ENCODE data around the gene UBTD1. TPM values are rescaled to one million over a fixed set of nuclear protein-coding genes. Genes with fewer than 3 reads are reported as not detected.

The UBTD1 gene
- total RNA-seq, 1 experiment from 2014 or later = 19.0 TPM

DNA sequence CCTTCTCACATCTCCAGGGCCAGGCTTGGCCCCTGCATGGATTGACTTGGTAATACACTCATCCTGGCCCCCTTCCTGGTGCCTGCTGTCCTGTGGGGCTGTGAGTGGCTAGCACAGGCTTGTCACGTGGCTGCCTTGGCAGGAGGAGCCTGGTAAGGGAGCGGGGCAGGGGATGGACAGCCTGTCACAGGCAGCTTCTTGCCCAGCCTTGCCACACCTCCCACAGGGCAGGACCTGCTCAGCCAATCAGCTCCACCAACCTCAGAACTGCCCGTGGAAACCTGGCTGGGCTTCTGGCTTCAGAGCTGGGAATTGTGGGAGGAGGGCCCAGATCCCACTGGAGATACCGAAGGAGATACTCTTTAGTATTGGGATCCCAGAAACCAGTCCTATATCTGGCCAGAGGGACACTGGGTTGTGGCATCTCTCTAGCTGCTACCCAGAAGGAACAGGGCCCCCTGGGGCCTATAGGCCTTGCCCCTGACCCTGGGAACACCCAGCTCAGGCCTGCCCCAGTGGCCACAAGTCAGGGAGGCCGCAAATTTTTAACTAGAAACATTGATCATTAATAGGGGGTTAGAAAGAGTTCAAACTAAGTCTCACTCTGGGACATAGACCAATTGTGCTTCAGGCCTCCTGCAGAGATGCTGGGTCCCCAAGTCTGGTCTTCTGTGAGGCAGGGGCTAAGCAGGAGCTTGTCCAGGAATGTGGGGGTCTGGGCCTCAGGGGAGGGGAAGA lies 85.5 kb downstream of the UBTD1 start, which contains the start of gene HOGA1:
HOGA1 (plus strand) TSS at position 330 of the 738 bp plus-strand sequence; CDS start at position 645, 315 bp downstream.
- H3K23me2 ChIP-seq (ENCODE audit: insufficient read length, low read depth, low read length, poor library complexity, severe bottlenecking) = no peaks in the 10 kb centered on the region
- no peaks in the 10 kb centered on the region for H3K36me3 Mint-ChIP-seq (ENCODE audit: insufficient read depth in 1 of 3, low read depth in 3 of 3)
- no peak within 1 kb of the TSS for H2BK120ac ChIP-seq (ENCODE audit: low read depth, low read length, poor library complexity, severe bottlenecking)
- no peak within 1 kb of the TSS for H3K4me3 Mint-ChIP-seq
- no peaks in the 10 kb centered on the region for H3K9me3 ChIP-seq (ENCODE audit: control insufficient read depth, low read depth, low read length)
- no peak within 1 kb of the TSS for H2BK5ac ChIP-seq (ENCODE audit: insufficient read length, low read length)
- H4K5ac ChIP-seq (ENCODE audit: insufficient read length, low read depth, low read length) = no peak within 1 kb of the TSS
- no peak within 1 kb of the TSS for H3K4me2 ChIP-seq (ENCODE audit: insufficient read depth, insufficient read length, low read length)
- no peak within 1 kb of the TSS for H3K56ac ChIP-seq (ENCODE audit: insufficient read length, low read depth, low read length)
- H2AFZ ChIP-seq (ENCODE audit: low read length) = no peak within 1 kb of the TSS
- no peak within 1 kb of the TSS for H3K18ac ChIP-seq (ENCODE audit: insufficient read length, low read depth, low read length)
- no peak within 1 kb of the TSS; the same call in 1 of the 2 replicates for H3K14ac ChIP-seq (ENCODE audit: insufficient read depth, low read length)
- TF ChIP-seq, protein P1, sequence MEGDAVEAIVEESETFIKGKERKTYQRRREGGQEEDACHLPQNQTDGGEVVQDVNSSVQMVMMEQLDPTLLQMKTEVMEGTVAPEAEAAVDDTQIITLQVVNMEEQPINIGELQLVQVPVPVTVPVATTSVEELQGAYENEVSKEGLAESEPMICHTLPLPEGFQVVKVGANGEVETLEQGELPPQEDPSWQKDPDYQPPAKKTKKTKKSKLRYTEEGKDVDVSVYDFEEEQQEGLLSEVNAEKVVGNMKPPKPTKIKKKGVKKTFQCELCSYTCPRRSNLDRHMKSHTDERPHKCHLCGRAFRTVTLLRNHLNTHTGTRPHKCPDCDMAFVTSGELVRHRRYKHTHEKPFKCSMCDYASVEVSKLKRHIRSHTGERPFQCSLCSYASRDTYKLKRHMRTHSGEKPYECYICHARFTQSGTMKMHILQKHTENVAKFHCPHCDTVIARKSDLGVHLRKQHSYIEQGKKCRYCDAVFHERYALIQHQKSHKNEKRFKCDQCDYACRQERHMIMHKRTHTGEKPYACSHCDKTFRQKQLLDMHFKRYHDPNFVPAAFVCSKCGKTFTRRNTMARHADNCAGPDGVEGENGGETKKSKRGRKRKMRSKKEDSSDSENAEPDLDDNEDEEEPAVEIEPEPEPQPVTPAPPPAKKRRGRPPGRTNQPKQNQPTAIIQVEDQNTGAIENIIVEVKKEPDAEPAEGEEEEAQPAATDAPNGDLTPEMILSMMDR (conservative IDR thresholded peaks at IDR 0.05) = no peak
- H4K20me1 ChIP-seq (ENCODE audit: control insufficient read depth, insufficient read depth, insufficient read length) = no peaks in the 10 kb centered on the region
- no peak within 1 kb of the TSS for H4K8ac ChIP-seq (replicated peaks; ENCODE audit: insufficient read length, low read depth, low read length)
- H3K79me2 ChIP-seq (ENCODE audit: insufficient read depth, low read length) = no peaks in the 10 kb centered on the region
- no peak within 1 kb of the TSS for H3K27ac ChIP-seq (ENCODE audit: insufficient read length, low read depth, low read length)
- no peak within 1 kb of the TSS for H2BK20ac ChIP-seq (ENCODE audit: low read depth, low read length, poor library complexity, severe bottlenecking)
- H2BK12ac ChIP-seq (ENCODE audit: insufficient read length, low read depth, low read length) = no peak within 1 kb of the TSS
- no peak within 1 kb of the TSS for H2BK15ac ChIP-seq (ENCODE audit: low read depth, low read length)
- H3K9ac ChIP-seq (ENCODE audit: extremely low read depth, insufficient read length, low read length) = no peak within 1 kb of the TSS
- DNase-seq = peak; percentile 89
- H3K23ac ChIP-seq (ENCODE audit: insufficient read length, low read depth, low read length) = no peak within 1 kb of the TSS
- no peak within 1 kb of the TSS for H3T11ph ChIP-seq (ENCODE audit: low read length)
- H2AK5ac ChIP-seq (ENCODE audit: insufficient read length, low read length) = no peak within 1 kb of the TSS
- no peaks in the 10 kb centered on the region for H3K79me1 ChIP-seq (ENCODE audit: insufficient read depth, low read depth, low read length, poor library complexity, severe bottlenecking)
- H3K27me3 Mint-ChIP-seq (ENCODE audit: low read depth) = peaks cover 2% of the 10 kb centered on the region; the same call in 1 of the 2 replicates
- H3K4me1 Mint-ChIP-seq = peaks cover 3 to 13% of the 10 kb centered on the region in 2 experiments; a peak in 3 of 4 replicates
- no peaks in the 10 kb centered on the region for H3K9me3 Mint-ChIP-seq
- H3K4me1 ChIP-seq (ENCODE audit: insufficient read depth, low read length) = no peaks in the 10 kb centered on the region
- no peak within 1 kb of the TSS for H4K91ac ChIP-seq (ENCODE audit: insufficient read length, low read depth, low read length)
- WGBS (ENCODE audit: extremely low coverage, insufficient read length, low lambda C conversion rate) = no CpG with 5 or more reads among the region's 5 CpGs
- H3K27me3 ChIP-seq (ENCODE audit: insufficient read depth, low read length) = no peaks in the 10 kb centered on the region
- no peak within 1 kb of the TSS for H3K4ac ChIP-seq (ENCODE audit: low read depth, low read length)
- no peak within 1 kb of the TSS; a peak in 1 of 7 replicates for H3K27ac Mint-ChIP-seq
